ENCODE results near the gene DDOST. TPM values are rescaled to one million over a fixed set of nuclear protein-coding genes. Genes with fewer than 3 reads are reported as not detected.

The DDOST gene
- total RNA-seq, 4 donors from 2014 or later, result 86.4 to 126 (median 103) TPM

GRCh38 chr1:20624709-20625108 lies 36.5 kb downstream of the DDOST start:
- no peak for DNase-seq (ENCODE audit: extremely low spot score)
- no peaks in the 10 kb centered on the region for H3K36me3 ChIP-seq
- TF ChIP-seq POLR2AphosphoS5 (IDR thresholded peaks at IDR 0.05), result no peak
- TF ChIP-seq CTCF (IDR thresholded peaks at IDR 0.05), result no peak
- WGBS, result 92% methylated on average over 1 of the region's 1 CpG
- H3K27ac ChIP-seq (replicated peaks in 1 of 4), result no peak overlapping the region
- H3K27me3 ChIP-seq, result peaks cover 0 to 12% (median 0%) of the 10 kb centered on the region in 4 donors
- intact Hi-C loops (cut with DNase I), result no loop called here
- no peak overlapping the region for H3K4me3 ChIP-seq
- H3K4me1 ChIP-seq, result no peaks in the 10 kb centered on the region
- H3K9me3 ChIP-seq, result no peaks in the 10 kb centered on the region

- no peak overlapping the region for H3K27ac ChIP-seq (replicated peaks in 1 of 4)
- H3K4me1 ChIP-seq, result peaks cover 5 to 11% (median 7%) of the 10 kb centered on the region in 4 donors
- TF ChIP-seq POLR2A (IDR thresholded peaks at IDR 0.05; ENCODE audit: low read depth), result no peak
- TF ChIP-seq CTCF (IDR thresholded peaks at IDR 0.05), result no peak
- TF ChIP-seq POLR2AphosphoS5 (IDR thresholded peaks at IDR 0.05), result no peak
- TF ChIP-seq EP300 (IDR thresholded peaks at IDR 0.05), result no peak
- peaks cover 0 to 8% (median 0%) of the 10 kb centered on the region in 4 donors for H3K27me3 ChIP-seq
- WGBS, result 99% methylated on average over 6 of the region's 6 CpGs
- no peaks in the 10 kb centered on the region for H3K36me3 ChIP-seq
- DNase-seq (ENCODE audit: extremely low spot score), result no peak
- no peak overlapping the region for H3K4me3 ChIP-seq
- intact Hi-C loops (cut with DNase I), result no loop called here
- H3K9me3 ChIP-seq, result no peaks in the 10 kb centered on the region
Measured at GRCh38 chr1:20621012-20621411, 40.2 kb downstream of the DDOST start.

- H3K27me3 ChIP-seq, result peaks cover 0 to 2% (median 0%) of the 10 kb centered on the region in 4 donors
- peaks cover 5 to 14% (median 10%) of the 10 kb centered on the region in 4 donors for H3K4me1 ChIP-seq
- no peak for DNase-seq (ENCODE audit: extremely low spot score)
- WGBS, result 100% methylated on average over 1 of the region's 1 CpG
- H3K27ac ChIP-seq (replicated peaks in 1 of 4), result no peak overlapping the region
- no peak for TF ChIP-seq EP300 (IDR thresholded peaks at IDR 0.05)
- no peak for TF ChIP-seq POLR2A (IDR thresholded peaks at IDR 0.05; ENCODE audit: low read depth)
- no peak for TF ChIP-seq POLR2AphosphoS5 (IDR thresholded peaks at IDR 0.05)
- no peak for TF ChIP-seq CTCF (IDR thresholded peaks at IDR 0.05)
- H3K4me3 ChIP-seq, result no peak overlapping the region
- H3K36me3 ChIP-seq, result no peaks in the 10 kb centered on the region
- intact Hi-C loops (cut with DNase I), result no loop called here
- H3K9me3 ChIP-seq, result no peaks in the 10 kb centered on the region
Measured at GRCh38 chr1:20619999-20620398, 41.2 kb downstream of the DDOST start.

- WGBS, result 40% methylated on average over 4 of the region's 4 CpGs
- H3K9me3 ChIP-seq, result no peaks in the 10 kb centered on the region
- no peak overlapping the region for H3K4me3 ChIP-seq
- H3K27ac ChIP-seq (replicated peaks in 1 of 4), result peak overlapping the region in 1 of 4 donors; percentile 14
- no peaks in the 10 kb centered on the region for H3K36me3 ChIP-seq
- intact Hi-C loops (cut with DNase I), result no loop called here
- no peak for TF ChIP-seq CTCF (IDR thresholded peaks at IDR 0.05)
- TF ChIP-seq POLR2AphosphoS5 (IDR thresholded peaks at IDR 0.05), result no peak
- TF ChIP-seq POLR2A (IDR thresholded peaks at IDR 0.05; ENCODE audit: low read depth), result no peak
- no peak for TF ChIP-seq EP300 (IDR thresholded peaks at IDR 0.05)
- H3K27me3 ChIP-seq, result no peaks in the 10 kb centered on the region
- peaks cover 13 to 21% (median 19%) of the 10 kb centered on the region in 4 donors for H3K4me1 ChIP-seq
- DNase-seq (ENCODE audit: extremely low spot score), result no peak
Measured at GRCh38 chr1:20618550-20618949, 42.6 kb downstream of the DDOST start.

- Histone ChIP-seq H3K9me3 (no peaks in the 10 kb centered on the region), H3K4me3 (peak overlapping the region in 2 of 4 donors; percentile 7 to 10), H3K27ac (replicated peaks in 1 of 4) (peak overlapping the region in 2 of 4 donors; percentile 54 to 55), H3K27me3 (no peaks in the 10 kb centered on the region), H3K36me3 (no peaks in the 10 kb centered on the region), H3K4me1 (peaks cover 18 to 28% (median 25%) of the 10 kb centered on the region in 4 donors)
- TF ChIP-seq CTCF (IDR thresholded peaks at IDR 0.05), result no peak
- intact Hi-C loops (cut with DNase I), result no loop called here
- 75% methylated on average over 3 of the region's 3 CpGs for WGBS
- DNase-seq (ENCODE audit: extremely low spot score), result no peak
Measured at GRCh38 chr1:20616847-20617487, 44.2 kb downstream of the DDOST start.
